ENCODE data around the gene ALKBH7.
A peak's percentile ranks its signal among the peaks of the same experiment; 100 is the strongest.
"Not testable (repeated sequence)": the region's sequence is repeated elsewhere in the genome, so short reads cannot be mapped to it uniquely, and the experiment has no call there.

The ALKBH7 gene

GRCh38 chr19:6372594-6373095 lies at the start of gene ALKBH7:
TSS of gene ALKBH7 (plus strand) at chr19:6372794. CDS start at chr19:6372821, 27 bp downstream.
- DNase-seq = peak; percentile 80 to 99 (median 97)

- no peak for DNase-seq
Observed at GRCh38 chr19:6324757-6325156, 47.8 kb upstream of the ALKBH7 start.

GRCh38 chr19:6325614-6326013 lies 47.0 kb upstream of the ALKBH7 start:
- DNase-seq = no peak

- DNase-seq = no peak
Observed at GRCh38 chr19:6326815-6327214, 45.8 kb upstream of the ALKBH7 start.

- no peak for DNase-seq
Observed at GRCh38 chr19:6333439-6333838, 39.2 kb upstream of the ALKBH7 start, which contains the start of gene ACER1. TSS of gene ACER1 (minus strand) at chr19:6333612. CDS start at chr19:6333551, 61 bp downstream.

- no peak for DNase-seq
Observed at GRCh38 chr19:6334490-6335285, 37.9 kb upstream of the ALKBH7 start.

GRCh38 chr19:6340493-6341201 lies 31.9 kb upstream of the ALKBH7 start:
- DNase-seq = peak in 2 of 56 donors; percentile 1 to 2

- DNase-seq = no peak
Observed at GRCh38 chr19:6343462-6343861, 29.1 kb upstream of the ALKBH7 start.

GRCh38 chr19:6349271-6349670 lies 23.3 kb upstream of the ALKBH7 start:
- DNase-seq = not testable (repeated sequence)

- DNase-seq = no peak
Observed at GRCh38 chr19:6350688-6351087, 21.9 kb upstream of the ALKBH7 start.

GRCh38 chr19:6352381-6353165 lies 20.0 kb upstream of the ALKBH7 start:
- DNase-seq = no peak

GRCh38 chr19:6354098-6354674 lies 18.4 kb upstream of the ALKBH7 start:
- DNase-seq = no peak

- DNase-seq = not testable (repeated sequence)
Observed at GRCh38 chr19:6355321-6356040, 17.1 kb upstream of the ALKBH7 start.

GRCh38 chr19:6357174-6357573 lies 15.4 kb upstream of the ALKBH7 start:
- DNase-seq = no peak

- no peak for DNase-seq
Observed at GRCh38 chr19:6358003-6358402, 14.6 kb upstream of the ALKBH7 start.

GRCh38 chr19:6359568-6360341 lies 12.8 kb upstream of the ALKBH7 start:
- no peak for DNase-seq

- DNase-seq = not testable (repeated sequence)
Observed at GRCh38 chr19:6360445-6360844, 12.1 kb upstream of the ALKBH7 start.

GRCh38 chr19:6360857-6361216 lies 11.8 kb upstream of the ALKBH7 start:
- not testable (repeated sequence) for DNase-seq

GRCh38 chr19:6362027-6362350 lies 10.6 kb upstream of the ALKBH7 start:
- DNase-seq = no peak

GRCh38 chr19:6362351-6362801 lies 10.2 kb upstream of the ALKBH7 start:
- DNase-seq = no peak

Measured in amygdala (tissue), 56 donors.